Measurements from ENCODE around the gene INSC. TPM values are rescaled to one million over a fixed set of nuclear protein-coding genes. Genes with fewer than 3 reads are reported as not detected.

The INSC gene
- total RNA-seq, 2 experiments from 2014 or later = 0.74 to 1.4 TPM

DNA sequence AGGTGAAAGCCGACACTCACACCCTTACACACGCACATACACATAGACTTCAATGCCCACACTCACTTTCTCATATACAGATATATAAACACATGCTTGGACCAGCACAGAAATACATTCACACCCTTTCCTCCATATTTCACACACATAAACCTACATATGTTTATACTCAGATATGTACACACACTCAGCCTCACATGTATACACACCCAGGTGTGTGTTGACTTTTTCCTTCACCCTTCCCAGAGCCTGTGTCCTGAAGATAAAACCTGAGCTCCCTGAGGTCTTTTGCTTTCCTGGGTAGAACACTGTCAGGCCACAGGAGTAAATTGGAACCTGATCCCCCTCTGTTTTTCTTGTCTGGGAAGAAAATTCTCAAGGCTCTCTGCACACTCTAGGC, 62.8 kb downstream of the INSC start:
- no peaks in the 10 kb centered on the region for H3K36me3 Mint-ChIP-seq (ENCODE audit: low read depth)
- no peak overlapping the region for H3K4me3 Mint-ChIP-seq
- TF ChIP-seq, protein P1, sequence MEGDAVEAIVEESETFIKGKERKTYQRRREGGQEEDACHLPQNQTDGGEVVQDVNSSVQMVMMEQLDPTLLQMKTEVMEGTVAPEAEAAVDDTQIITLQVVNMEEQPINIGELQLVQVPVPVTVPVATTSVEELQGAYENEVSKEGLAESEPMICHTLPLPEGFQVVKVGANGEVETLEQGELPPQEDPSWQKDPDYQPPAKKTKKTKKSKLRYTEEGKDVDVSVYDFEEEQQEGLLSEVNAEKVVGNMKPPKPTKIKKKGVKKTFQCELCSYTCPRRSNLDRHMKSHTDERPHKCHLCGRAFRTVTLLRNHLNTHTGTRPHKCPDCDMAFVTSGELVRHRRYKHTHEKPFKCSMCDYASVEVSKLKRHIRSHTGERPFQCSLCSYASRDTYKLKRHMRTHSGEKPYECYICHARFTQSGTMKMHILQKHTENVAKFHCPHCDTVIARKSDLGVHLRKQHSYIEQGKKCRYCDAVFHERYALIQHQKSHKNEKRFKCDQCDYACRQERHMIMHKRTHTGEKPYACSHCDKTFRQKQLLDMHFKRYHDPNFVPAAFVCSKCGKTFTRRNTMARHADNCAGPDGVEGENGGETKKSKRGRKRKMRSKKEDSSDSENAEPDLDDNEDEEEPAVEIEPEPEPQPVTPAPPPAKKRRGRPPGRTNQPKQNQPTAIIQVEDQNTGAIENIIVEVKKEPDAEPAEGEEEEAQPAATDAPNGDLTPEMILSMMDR (IDR thresholded peaks at IDR 0.05) = no peak
- ATAC-seq (no peak), DNase-seq (no peak)
- no peaks in the 10 kb centered on the region for H3K4me1 Mint-ChIP-seq (ENCODE audit: low read depth)
- POLR2A ChIA-PET = no interaction called here
- no peaks in the 10 kb centered on the region for H3K9me3 Mint-ChIP-seq
- H3K27ac Mint-ChIP-seq = no peak overlapping the region
- intact Hi-C loops (cut with micrococcal nuclease) = no loop called here
- H3K27me3 Mint-ChIP-seq = peaks cover 15% of the 10 kb centered on the region
- CTCF ChIA-PET = no interaction called here

DNA sequence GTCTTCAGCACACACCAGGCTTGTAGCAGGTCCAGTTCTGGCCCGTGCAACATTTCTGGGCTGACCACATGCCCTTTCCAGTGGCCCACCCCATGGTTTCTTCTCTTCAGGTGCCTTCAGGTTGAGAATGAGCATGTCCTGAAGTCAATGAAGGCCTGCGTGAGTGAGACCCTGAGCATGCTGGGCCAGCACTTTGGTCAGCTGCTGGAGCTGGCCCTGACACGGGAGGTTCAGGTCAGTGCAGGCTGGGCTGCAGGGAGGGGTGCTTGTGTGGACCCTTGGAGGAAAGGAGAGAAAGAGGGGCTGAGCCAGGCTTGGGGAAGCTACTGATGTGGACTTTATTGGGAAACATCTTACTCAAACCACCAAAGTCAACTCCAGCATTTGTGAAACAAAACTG, 63.5 kb downstream of the INSC start:
- POLR2A ChIA-PET = no interaction called here

DNA sequence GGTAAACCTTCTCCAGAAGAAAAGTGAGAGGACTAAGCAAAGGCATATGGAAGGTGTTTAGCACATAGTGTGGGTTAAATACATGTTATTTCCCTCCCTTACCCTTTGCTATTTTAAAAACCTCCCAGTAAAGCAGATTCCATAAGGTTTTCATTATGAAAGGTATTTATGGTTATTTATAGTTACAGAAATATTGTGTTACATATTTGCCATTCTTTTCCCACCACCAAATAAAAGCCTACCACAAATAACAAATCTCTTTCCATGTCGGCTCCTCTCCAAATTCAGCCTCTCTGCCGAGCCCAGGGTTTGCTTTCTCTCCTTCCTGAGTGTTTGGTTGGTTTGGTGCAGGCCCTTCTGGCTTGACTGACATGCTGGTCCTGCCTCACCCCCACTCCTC, 64.4 kb downstream of the INSC start:
- TF ChIP-seq, protein P1 (IDR thresholded peaks at IDR 0.05) = no peak
- Mint-ChIP-seq H3K36me3 (ENCODE audit: low read depth) (no peaks in the 10 kb centered on the region), H3K27ac (no peak overlapping the region), H3K4me3 (no peak overlapping the region), H3K4me1 (ENCODE audit: low read depth) (no peaks in the 10 kb centered on the region), H3K9me3 (no peaks in the 10 kb centered on the region), H3K27me3 (peaks cover 5% of the 10 kb centered on the region)
- ATAC-seq (no peak), DNase-seq (no peak)
- ChIA-PET CTCF (no interaction called here), POLR2A (no interaction called here)
- intact Hi-C loops (cut with micrococcal nuclease) = no loop called here

More for the DNA sequence above, 63.5 kb downstream of the INSC start:
- no peaks in the 10 kb centered on the region for H3K36me3 Mint-ChIP-seq (ENCODE audit: low read depth)
- TF ChIP-seq, protein P1 (IDR thresholded peaks at IDR 0.05) = no peak
- DNase-seq = no peak
- no peaks in the 10 kb centered on the region for H3K9me3 Mint-ChIP-seq
- no peak for ATAC-seq
- H3K27ac Mint-ChIP-seq = no peak overlapping the region
- intact Hi-C loops (cut with micrococcal nuclease) = no loop called here
- no peaks in the 10 kb centered on the region for H3K4me1 Mint-ChIP-seq (ENCODE audit: low read depth)
- CTCF ChIA-PET = no interaction called here
- no peak overlapping the region for H3K4me3 Mint-ChIP-seq
- peaks cover 9% of the 10 kb centered on the region for H3K27me3 Mint-ChIP-seq

DNA sequence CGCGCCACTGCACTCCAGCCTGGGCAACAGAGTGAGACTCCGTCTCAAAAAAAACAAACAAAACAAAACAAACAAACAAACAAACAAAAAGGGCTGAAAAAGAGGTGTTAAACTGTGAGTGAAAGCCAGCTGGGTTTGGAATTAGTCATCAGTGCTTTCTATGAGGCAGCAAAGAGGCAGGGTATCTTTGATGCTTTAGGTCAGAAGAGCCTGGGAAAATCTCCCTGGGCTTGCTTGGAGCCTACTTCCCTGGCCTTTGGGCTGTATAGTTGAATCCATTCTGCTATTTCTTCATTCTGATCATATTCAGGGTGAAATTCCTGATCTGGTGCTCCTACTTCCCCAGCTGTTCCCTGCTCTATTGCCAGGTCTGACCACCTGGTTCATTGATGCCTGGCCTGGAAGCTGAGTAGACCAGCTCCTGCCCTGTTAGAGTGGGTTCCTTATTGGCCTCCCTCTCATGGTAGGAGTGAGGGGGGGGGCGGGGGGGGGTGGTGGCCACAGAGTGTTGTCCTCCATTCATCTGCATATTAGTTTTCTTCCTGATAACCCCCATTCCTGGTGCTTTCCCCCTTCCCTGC, 65.6 kb downstream of the INSC start:
- Mint-ChIP-seq H3K4me1 (ENCODE audit: low read depth) (no peaks in the 10 kb centered on the region), H3K9me3 (no peaks in the 10 kb centered on the region), H3K36me3 (ENCODE audit: low read depth) (no peaks in the 10 kb centered on the region), H3K27ac (no peak overlapping the region), H3K4me3 (no peak overlapping the region), H3K27me3 (peaks cover 2% of the 10 kb centered on the region)
- ChIA-PET POLR2A (no interaction called here), CTCF (interaction anchor here (1.0 kb wide), 1 partner anchor 14 kb away, joined by 4 read pairs; no protein-coding TSS in a partner anchor)
- no peak for ATAC-seq
- TF ChIP-seq, protein P1 (IDR thresholded peaks at IDR 0.05) = no peak
- no peak for DNase-seq
- intact Hi-C loops (cut with micrococcal nuclease) = no loop called here

DNA sequence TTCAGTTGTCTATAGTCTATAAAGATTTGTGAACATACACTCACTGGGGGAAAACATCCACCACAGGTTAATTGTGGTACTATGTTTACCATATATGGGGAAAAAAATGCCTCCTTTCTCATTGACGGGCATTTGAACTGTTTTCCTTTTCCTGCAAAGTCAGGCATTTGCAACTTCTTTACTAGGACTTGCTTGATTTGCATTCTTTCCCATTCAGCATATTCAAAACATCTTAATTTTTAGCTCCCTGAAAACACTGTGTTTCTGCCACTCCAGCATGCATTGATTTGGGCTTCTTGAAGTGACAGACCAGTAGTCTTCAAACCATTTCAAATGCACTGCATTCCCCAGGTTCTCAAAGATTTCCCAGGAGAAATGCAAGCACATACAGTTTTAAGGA, 67.6 kb downstream of the INSC start:
- POLR2A ChIA-PET = no interaction called here
- H3K36me3 Mint-ChIP-seq (ENCODE audit: low read depth) = no peaks in the 10 kb centered on the region
- ATAC-seq = no peak
- intact Hi-C loops (cut with micrococcal nuclease) = no loop called here
- H3K27me3 Mint-ChIP-seq = peaks cover 5% of the 10 kb centered on the region
- H3K4me1 Mint-ChIP-seq (ENCODE audit: low read depth) = no peaks in the 10 kb centered on the region
- no peak overlapping the region for H3K27ac Mint-ChIP-seq
- DNase-seq = no peak
- CTCF ChIA-PET = interaction anchor here (1.0 kb wide), 1 partner anchor 81 kb away, joined by 4 read pairs; no protein-coding TSS in a partner anchor
- no peak overlapping the region for H3K4me3 Mint-ChIP-seq
- TF ChIP-seq, protein P1 (IDR thresholded peaks at IDR 0.05) = no peak
- no peaks in the 10 kb centered on the region for H3K9me3 Mint-ChIP-seq
